HG03103 (cell line): Measurements from ENCODE around the gene RHOF.
"Not testable (repeated sequence)": the region's sequence is repeated elsewhere in the genome, so short reads cannot be mapped to it uniquely, and the experiment has no call there.

Source experiments
- ATAC-seq: cut with Tn5 transposase; IDR thresholded peaks from one replicate; pipeline ENCODE4 v1.9.1; 2021; ENCODE audit warnings: low read depth; ENCODE audit not compliant: unreplicated experiment

RHOF gene

DNA sequence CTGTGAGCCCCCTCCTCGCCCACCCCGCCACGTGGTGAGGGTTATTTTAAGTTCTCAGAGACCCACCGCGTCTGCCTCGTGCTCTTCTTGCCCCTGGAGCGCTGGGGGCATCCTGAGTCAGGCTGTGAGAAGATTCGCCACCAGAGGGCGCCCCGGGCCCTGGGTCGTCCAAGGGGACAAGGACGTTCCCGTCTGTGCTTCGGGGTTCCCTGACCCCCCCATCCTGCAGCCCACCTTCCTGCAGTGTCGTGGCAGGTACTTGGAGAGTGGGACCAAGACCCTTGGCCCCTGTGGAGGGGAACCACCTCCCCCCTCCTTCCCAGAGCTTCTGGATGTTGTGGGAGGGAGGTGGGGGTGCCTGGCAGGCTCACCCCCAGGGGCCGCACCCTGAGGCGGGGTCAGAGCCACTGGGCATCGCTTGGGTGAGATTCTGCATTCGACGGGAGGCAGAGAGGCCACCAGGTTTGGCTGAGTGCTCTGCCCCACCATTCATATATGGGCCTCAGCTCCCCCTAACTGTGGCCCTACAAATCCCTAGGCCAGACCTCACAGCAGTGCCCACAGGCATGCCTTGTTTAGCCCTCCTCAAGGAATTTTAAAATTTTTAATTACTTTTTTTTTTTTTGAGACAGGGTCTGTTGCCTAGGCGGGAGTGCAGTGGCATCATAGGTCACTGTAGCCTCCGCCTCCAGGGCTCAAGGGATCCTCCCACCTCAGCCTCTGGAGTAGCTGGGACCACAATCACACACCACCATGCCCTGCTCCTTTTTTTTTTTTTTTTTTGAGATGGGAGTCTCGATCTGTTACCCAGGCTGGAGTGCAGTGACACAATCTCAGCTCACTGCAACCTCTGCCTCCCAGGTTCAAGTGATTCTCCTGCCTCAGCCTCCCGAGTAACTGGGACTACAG, 17.0 kb downstream of the RHOF start:
- no peak for ATAC-seq

DNA sequence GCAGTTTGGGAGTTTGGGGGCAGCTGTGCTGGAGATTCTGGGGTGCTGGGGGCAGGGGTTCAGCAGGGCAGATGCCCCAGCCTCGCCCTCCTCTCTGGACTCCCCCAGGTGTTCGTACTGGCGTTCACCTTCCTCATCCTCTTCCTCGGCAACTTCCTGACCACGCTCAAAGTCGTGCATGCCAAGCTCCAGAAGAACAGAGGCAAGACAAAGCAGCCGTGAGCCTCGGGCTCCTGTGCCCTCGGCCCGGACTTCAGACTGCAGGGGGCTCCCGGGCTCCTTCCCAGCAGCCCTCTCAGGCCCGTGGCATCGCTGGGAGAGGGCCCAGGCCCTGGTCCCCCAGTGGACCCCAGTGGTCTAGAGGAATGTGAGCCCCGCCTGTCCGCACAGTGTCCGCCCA, 18.0 kb downstream of the RHOF start:
- ATAC-seq: no peak

DNA sequence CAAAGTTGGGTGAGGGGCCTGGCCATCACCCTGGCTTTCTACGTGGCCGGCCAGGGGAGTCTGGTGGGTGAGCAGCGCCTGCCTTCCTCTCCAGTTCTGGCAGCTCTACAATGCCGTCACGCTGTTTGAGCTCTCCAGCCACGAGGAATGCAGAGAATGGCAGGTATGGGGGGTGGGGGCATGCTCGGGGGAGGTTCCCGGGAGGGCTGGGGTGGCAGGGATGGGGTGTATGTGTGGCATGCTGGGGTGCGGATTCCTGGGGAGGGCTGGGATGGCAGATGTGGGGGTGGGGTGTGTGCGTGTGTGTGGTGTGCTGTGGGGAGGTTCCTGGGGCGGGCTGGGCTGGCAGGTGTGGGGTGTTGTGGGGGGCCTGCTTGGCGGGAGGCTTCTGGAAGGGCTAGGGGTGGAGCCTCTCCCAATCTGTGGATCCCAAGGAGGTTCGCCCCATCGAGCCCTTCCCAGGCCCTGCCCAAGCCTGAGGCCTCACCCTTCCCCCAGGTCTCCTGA, 18.5 kb downstream of the RHOF start:
- ATAC-seq: no peak

DNA sequence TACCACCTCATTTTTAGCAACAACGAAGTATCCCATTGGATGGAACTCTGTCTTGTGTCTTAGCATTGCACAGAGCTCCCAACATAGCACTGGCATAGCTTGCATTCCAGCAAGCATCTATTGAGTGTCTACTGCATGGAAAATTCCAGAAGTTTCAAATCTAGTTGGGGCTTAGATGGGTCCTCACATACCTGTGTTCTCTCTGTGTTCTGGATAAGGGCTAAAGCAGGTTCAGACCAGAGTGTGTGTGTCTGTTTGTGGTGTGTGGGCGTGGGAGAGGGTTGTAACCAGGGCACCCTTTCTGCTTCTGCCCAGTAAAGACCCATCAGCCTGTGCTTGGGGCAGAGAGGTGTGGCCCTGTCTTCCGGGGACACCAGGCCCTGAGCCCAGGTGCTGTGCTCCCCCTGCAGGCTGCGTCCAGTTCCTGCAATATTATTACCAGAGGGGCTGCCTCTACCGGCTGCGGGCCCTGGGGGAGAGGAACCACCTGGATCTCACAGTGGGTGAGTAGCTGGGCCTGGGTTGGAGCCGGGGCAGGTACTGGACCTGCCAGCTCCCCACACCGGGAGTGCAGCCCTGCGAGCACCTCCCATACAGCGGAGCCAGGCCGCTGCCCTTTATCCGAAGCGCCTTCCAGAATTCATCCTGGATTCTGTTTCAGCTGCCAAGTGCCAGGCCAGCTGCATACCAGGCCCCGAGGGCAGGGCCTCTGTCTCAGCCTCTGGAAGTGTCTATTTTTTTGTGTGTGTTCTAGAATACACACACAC, 20.3 kb downstream of the RHOF start:
- peak; percentile 71 for ATAC-seq

DNA sequence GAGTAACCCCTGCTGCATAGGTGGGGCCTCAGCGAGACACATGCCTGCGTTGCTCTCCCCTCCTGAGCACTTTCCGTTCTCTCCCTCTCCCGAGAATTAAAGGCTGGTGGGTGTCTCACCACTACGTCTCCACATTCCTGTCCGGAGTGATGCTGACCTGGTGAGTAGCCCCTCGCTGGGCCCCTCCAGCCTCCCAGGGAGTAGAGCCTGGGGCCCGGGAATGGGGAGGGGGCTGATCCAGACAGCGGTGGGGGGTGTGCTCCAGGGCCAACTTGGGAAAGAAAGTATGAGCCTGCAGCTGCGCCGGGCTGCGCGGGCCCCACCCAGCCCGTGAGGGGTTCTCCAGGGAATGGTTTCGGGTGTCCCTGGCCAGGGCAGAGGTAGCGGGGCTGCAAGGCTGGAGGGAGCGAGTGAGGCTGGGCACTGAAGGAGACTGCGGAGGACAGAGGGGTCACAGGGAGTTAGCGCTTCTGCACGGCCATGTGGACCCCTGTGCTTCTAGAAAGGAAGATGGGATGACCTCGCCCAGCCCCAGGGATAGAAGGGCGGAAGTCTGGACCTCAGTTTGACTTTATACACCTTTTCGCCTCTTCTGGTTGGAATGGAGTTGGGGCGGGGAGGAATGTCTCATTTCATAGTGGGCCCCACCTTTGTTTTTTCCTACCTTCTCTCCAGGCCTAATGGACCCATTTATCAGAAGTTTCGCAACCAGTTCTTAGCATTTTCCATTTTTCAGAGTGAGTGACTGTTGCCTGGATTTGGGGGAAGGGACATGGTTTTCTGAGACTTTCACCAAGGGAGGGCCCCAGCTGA, 22.5 kb downstream of the RHOF start:
- no peak for ATAC-seq

DNA sequence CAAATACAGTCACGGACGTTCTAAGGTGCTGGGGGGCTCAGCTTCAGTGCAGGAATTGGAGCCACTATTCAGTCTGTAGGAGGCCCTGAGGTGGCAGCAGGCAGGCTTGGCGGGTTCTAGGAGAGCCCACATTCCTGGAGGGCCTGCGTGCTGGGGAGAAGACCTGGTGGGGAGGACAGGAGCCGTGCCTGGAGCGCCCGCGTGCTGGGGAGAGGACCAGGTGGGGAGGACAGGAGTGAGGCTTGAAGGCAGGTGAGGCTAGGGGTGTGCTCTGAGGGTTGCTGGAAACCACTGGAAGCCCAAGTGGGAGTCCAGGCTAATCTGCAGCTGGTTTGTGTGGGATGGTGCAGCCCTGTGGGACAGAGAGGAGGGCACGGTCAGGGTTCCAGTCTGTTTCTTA, 23.1 kb downstream of the RHOF start:
- ATAC-seq: no peak

DNA sequence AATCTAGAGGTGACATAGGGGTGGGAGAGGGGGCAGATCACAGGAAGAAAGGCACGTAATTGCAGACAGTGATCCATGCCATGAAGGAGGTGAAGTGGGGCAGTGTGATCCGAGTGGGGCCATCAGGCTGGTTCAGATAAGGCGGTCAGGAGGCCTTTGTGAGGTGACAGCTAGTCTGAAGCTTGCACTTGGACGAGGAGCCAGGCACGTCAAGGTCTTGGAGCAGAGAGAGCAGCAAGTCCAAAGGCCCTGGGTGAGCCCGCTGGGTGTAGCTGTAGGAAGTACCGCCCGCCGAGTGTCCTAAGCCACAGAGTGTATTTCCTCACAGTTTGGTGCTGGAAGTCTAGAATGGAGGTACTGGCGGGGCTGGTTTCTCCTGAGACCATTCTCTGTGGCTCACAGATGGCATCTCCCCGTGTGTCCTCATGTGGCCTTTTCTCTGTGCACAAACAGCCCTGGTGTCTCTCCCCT, 23.6 kb downstream of the RHOF start:
- ATAC-seq: no peak

DNA sequence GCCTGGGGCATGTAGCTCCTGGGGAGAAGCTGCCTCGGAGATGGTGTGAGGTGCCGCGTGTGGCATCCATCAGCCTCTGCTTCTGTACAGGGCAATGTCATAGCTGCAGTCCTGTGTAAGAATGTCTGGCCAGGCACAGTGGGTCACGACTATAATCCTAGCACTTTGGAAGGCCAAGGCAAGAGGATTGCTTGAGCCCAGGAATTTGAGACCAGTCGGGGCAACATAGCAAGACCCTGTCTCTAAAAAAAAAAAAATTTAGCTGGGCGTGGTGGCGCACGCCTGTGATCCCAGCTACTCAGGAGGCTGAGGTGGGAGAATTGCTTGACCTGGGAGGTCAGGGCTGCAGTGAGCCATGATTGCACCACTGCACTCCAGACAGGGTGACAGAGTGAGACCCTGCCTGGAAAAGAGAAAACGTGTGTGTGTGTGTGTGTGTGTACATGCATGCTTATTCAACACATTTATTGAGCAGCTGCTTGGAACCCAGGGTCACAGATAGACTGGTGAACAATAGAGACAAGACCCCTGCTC, 24.1 kb downstream of the RHOF start:
- no peak for ATAC-seq

DNA sequence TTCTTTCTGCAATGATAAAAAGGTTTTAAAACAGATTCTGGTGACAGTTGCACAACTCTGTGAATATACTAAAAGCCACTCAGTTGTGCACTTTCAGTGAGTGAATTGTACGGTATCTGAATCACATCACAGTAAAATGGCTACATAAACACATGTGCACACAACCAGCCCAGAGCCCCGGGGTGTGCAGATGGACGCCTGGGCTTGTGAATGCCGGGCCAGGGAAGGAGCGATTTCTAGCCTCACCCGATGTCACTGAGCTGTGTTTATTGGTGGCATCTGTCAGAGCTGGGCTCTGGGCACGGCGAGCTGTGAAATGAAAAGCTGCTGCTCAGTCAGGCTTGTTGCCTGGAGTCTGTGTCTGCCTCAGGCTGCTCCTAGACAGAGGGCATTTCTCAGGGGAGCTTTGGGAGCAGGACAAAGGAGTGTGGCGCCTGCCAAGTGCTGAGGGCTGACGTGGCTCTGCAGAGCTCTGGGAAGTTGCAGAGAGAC, 25.9 kb downstream of the RHOF start:
- no peak for ATAC-seq

DNA sequence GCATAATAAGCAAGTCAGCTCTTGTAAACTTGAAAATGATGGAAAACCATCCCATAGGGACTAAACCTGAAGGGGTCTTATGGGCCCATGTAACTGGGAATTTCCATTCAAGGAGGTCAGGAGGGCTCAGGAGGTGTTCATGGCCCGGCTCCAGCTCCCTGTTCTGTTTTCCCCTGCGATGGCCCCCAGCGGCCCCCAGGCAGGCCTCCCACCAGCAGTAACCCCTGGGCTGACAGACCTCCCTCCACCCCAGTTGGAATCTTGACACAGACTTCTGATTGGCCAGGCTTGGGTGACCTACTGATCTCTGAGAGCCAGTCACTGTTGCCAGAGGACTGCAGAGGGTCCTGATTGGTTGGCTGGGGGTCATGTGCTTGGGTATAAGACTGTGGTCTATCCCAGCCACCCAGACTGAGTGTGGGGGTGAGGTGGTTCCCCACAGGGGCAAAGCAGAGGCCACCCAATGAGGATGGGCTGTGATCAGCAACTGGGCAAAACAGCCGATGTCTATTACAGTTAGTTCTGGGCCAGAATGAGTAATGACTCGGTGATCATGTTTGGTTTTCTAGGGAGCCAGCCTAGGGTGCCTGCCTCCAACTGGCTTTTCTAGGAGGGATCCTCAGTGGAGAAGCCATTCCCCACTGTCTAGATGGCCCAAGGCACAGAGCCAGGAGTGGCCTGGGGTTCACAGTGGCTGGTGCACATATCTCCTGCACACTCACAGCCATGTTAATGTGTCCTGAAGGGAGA, 27.0 kb downstream of the RHOF start:
- ATAC-seq: no peak

DNA sequence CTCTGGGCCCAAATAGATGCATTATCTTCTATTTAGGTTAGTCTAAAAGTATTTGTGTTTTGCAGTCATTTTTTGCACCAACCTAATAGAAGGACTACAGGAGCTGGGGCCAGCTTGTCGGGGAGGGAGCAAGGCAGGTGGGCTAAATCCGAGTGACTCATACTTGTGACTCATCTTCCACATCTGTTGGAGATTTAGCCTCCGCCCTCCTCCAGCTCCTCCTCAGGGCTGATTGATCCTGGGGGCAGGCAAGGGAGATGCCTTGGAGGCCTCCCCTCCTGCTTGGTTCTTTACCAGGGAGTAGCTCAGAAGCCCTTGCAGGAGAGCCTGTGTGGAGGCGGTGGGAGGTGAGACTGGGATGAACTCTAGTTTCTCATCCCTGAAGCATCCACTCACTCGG, 27.9 kb downstream of the RHOF start:
- no peak for ATAC-seq

DNA sequence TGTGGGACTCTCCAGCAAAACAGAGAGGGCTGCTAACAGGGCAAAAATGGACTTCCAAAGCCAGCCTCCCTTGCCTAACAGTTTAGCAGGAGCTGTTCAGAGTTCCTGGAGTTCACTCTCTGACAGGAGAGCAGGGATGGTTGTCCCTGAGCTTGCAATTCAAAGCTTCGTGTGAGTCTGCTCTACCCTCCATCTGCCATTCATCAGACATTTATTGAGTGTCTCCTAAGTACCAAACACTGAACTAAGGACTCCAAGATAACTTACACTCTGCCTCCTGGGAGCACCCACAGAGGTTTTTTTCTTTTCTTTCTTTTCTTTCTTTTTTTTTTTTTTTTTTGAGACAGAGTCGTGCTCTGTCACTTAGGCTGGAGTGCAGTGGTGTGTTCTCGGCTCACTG, 28.7 kb downstream of the RHOF start:
- ATAC-seq: no peak

DNA sequence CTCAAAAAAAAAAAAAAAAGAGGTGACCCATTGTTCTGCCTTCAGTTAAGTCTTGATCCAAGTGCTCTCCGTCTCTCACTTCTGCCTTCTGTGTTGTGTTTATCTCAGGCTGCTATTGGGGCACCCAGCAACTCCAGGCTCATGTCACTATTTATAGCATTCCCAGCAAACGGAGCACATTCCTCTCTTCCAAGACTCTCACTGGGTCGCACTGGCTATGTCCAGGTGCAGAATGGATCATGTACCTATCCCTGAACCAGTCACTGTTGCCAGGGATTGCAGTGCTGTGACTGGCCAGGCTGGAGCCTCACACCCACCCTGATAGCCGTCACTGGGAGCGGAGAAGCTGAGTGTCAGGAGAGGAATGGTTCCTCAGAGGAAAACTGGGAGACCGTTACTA, 31.2 kb downstream of the RHOF start:
- no peak for ATAC-seq

DNA sequence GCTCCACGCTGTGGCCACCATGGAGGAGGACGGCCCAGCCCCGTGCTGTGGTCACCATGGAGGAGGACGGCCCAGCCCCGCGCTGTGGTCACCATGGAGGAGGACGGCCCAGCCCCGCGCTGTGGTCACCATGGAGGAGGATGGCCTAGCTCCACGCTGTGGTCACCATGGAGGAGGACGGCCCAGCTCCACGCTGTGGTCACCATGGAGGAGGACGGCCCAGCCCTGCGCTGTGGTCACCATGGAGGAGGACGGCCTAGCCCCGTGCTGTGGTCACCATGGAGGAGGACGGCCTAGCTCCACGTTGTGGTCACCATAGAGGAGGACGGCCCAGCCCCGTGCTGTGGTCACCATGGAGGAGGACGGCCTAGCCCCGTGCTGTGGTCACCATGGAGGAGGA, 35.0 kb downstream of the RHOF start:
- ATAC-seq: not testable (repeated sequence)

DNA sequence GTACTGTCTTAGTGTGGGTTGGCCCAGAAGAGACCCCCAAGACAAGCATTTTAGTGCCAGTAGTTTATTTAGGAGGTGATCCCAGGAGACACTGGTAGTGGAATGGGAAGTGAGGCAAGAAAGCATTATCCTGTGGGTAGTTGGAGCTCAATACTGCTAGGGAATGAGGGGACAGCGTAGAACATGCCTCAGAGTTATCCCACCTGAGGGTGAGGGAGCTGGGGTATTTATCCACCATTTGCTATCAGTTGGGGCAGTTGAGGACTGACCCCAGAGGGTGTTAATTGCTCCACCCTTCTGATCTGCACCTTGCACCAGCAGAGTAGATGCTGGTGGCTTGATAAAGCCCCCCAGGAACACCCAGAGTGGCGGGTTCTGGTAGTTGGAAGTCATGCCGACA, 37.9 kb downstream of the RHOF start:
- ATAC-seq: no peak

DNA sequence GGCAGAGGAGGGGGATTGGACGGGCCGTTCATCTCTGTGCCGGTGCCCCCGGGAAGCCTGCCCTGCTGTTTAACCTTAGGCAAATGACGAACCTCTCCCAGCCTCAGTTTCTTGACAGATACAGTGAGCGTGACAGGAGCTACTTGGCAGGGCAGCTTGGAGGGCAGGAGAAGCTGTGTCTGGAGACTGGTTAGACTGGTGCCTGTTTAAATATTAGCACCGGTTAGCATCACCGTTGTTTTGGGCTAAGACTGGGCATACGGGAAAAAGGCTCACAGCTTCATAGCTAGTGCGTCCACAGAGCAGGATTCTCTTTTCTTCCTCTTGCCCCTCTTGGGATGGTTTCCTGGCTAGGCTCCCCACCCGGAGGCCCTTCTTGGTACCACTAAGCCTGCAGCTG, 38.7 kb downstream of the RHOF start:
- ATAC-seq: no peak

DNA sequence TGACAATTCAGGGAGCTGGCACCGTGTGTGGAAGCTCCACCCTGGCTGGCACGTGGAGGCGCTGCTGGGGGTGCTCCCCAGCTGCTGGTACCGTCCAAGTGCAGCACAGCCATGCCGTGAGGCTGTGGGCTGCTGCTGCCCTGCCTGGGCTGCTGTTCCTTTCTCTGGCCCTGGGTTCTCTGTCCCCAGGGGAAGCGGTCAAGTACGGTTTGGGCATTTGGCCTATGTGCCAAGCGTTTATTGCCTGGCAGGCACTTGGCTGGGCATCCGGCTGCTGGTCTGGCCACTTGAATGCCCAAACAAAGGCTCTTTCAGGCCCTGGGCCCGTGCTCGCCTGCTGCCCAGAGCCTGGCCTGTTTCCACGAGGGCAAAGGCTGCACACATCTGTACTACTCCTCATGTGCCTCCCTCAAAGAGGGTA, 39.6 kb downstream of the RHOF start:
- no peak for ATAC-seq

DNA sequence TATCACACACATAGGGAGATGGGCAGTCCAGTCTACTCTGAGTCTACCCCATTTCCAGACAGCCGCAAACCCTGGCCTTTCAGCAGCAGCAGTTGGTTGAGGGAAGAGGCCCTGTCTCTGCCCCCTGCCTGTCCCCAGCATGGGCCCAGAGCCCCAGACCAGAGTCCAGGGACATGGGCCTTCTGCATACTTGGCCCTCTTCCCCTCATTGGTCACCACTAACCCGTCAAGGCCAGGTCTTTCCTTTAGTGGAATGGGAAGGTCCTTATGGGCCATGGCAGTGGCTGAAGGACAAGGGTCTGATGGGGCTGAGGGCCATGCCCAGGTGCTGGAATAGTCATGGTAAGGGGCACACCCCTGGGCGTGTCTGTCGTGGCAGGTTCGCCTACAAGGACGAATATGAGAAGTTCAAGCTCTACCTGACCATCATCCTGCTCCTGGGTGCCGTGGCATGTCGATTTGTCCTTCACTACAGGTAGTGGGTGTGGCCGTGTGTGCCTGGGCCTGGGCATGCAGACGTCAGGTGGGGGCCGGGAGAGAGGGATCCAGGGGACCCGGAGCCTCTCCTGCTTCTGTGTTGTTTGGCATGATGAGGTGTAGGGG, 41.6 kb downstream of the RHOF start:
- ATAC-seq: no peak

DNA sequence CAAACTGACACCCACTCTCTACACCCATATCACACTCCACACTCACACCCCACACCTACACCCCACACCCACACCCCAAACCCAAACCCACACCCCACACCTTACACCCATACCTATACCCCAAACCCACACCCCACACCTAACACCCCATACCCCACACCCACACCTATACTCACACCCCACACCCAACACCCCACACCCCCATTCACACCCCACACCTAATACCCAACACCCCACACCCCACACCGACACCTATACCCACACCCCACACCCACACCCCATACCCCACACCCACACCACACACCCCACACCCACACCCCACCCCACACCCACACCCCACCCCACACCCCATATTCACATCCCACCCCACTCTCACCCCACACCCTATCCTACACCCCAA, 42.5 kb downstream of the RHOF start:
- no peak for ATAC-seq
